AG09309 (cell line): ENCODE measurements around the gene SLK.
A peak's percentile ranks its signal among the peaks of the same experiment; 100 is the strongest.

ENCODE experiments used
- DNase-seq: peaks from one replicate; pipeline ENCODE4 v3.0.0-alpha.2; 2010; ENCODE audit warnings: low read depth
- H3K4me3 ChIP-seq: 2 replicates; pipeline ENCODE4 v1.5.1; 2011; ENCODE audit warnings: mild to moderate bottlenecking, low read depth, low read length, moderate library complexity; ENCODE audit not compliant: control insufficient read depth
- TF ChIP-seq, protein P1 (sequence below): IDR thresholded peaks from 2 replicates; pipeline ENCODE4 v1.5.1; 2011; ENCODE audit warnings: mild to moderate bottlenecking, low read depth, low read length, inconsistent platforms; ENCODE audit not compliant: insufficient read depth, control insufficient read depth; ENCODE audit errors: missing control alignments

The SLK gene

GRCh38 chr10:103951942-103952341, 15.0 kb upstream of the SLK start:
- DNase-seq: no peak
- TF ChIP-seq, protein P1, sequence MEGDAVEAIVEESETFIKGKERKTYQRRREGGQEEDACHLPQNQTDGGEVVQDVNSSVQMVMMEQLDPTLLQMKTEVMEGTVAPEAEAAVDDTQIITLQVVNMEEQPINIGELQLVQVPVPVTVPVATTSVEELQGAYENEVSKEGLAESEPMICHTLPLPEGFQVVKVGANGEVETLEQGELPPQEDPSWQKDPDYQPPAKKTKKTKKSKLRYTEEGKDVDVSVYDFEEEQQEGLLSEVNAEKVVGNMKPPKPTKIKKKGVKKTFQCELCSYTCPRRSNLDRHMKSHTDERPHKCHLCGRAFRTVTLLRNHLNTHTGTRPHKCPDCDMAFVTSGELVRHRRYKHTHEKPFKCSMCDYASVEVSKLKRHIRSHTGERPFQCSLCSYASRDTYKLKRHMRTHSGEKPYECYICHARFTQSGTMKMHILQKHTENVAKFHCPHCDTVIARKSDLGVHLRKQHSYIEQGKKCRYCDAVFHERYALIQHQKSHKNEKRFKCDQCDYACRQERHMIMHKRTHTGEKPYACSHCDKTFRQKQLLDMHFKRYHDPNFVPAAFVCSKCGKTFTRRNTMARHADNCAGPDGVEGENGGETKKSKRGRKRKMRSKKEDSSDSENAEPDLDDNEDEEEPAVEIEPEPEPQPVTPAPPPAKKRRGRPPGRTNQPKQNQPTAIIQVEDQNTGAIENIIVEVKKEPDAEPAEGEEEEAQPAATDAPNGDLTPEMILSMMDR: no peak
- no peak overlapping the region for H3K4me3 ChIP-seq

- H3K4me3 ChIP-seq: no peak overlapping the region
- no peak for DNase-seq
- TF ChIP-seq, protein P1: no peak
These were observed 12.4 kb upstream of the SLK start for GRCh38 chr10:103954543-103954942.

DNA sequence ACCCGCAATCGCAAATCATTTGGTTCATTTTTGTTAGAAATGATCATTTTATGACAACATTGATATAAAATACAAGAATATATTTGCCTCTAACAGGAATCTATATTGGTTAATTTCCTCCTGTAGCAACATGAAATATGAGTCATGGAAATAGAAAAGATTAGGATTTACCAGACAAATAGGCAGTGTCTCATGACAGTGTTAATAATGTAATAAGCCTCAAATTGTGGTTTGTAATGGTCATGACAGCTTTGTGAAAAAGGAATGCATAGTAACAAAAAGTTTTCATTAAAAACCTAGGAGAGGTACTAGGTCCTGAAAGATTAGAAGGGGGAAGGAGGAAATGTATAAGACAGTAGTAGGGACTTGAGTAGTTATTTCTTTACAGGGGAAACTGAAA, 7.9 kb upstream of the SLK start:
- no peak for DNase-seq
- TF ChIP-seq, protein P1: no peak
- H3K4me3 ChIP-seq: no peak overlapping the region

- DNase-seq: no peak
- no peak overlapping the region for H3K4me3 ChIP-seq
- TF ChIP-seq, protein P1: no peak
These were observed 6.8 kb upstream of the SLK start for GRCh38 chr10:103960103-103960502.

- peak overlapping the region; percentile 81 for H3K4me3 ChIP-seq
- no peak for DNase-seq
- TF ChIP-seq, protein P1: no peak
These were observed 620 bp downstream of the SLK start for GRCh38 chr10:103967448-103968071.

DNA sequence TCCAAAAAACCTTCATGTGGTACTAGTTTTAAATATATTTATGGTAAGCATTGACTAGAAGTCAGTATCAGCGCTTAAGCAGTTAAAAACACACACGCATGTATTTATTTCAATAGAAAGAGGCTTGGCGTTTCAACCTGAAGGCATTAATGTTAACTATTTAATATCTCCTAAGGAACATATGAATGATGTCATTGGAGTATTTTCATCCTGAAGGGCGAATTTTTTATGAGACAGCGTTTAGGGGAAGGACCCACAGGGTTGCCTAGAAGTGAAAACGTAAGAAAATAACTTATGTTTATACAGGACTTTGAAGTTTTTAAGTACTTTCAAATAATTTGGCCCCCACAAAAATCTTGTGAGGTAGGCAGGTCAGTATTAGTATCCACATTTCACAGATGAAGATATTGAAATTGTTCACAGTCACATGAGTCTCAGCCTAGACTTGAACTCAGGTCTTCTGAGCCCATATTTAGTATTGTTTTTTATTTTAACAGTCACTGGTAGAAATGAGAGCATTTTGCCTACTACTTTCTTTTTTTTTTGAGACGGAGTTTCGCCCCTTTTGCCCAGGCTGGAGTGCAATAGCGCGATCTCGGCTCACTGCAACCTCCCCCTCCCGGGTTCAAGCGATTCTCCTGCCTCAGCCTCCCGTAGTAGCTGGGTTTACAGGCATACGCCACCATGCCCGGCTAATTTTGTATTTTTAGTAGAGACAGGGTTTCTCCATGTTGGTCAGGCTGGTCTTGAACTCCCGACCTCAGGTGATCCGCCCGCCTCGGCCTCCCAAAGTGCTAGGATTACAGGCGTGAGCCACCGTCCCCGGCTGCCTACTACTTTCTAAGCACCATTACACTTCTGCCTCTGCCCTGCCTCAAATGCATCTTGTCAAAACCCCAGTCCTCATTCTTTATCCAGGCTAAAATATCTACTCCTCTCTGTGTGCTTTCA, 1.8 kb downstream of the SLK start:
- DNase-seq: no peak
- peak overlapping the region; percentile 81 for H3K4me3 ChIP-seq
- TF ChIP-seq, protein P1: no peak
